ENCODE data around the gene NCR3LG1. TPM values are rescaled to one million over a fixed set of nuclear protein-coding genes. Genes with fewer than 3 reads are reported as not detected.
A peak's percentile ranks its signal among the peaks of the same experiment; 100 is the strongest.
"Not testable (repeated sequence)": the region's sequence is repeated elsewhere in the genome, so short reads cannot be mapped to it uniquely, and the experiment has no call there.

The NCR3LG1 gene
- total and polyA plus RNA-seq, 4 experiments from 2014 or later: 0.30 to 3.4 (median 3.1) TPM; not detected in 1

DNA sequence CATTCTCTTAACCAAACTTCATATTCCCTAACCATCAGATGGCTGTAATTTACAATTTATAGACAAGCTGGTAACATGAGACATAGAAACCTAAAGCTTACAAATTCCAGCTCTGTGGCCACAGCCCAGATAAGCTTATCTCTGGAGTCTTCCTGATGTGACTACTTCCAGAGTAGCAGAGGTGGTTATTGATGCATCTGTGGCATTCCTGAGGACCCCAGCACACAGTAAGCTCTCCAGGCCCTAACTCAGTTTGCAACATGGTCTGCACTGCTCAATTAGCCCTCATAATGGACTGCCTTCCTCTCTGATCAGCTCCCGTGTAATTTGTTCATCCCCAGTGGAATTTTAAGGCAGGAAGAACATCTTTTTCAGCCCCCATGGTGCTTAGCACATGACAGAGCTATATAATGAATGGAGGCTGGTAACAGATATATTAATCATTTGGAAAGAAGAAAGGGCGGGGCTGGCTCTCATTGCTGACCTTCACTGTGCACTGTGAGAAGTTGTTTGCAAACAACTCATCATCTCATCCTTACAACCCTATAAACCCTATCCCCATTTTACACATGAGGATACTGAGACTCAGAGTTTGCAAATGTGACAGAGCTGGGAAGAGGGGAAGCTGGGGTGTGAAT, 67.0 kb downstream of the NCR3LG1 start:
- Histone ChIP-seq H3K4me3 (ENCODE audit: low read length in 2 of 2) (no peak overlapping the region), H3K36me3 (ENCODE audit: insufficient read depth, low read length) (no peaks in the 10 kb centered on the region), H3K4me1 (ENCODE audit: insufficient read depth, low read length) (no peaks in the 10 kb centered on the region), H3K27me3 (ENCODE audit: insufficient read depth, low read length) (peaks cover 9% of the 10 kb centered on the region), H3K27ac (ENCODE audit: low read depth, low read length) (no peak overlapping the region), H3K9me3 (ENCODE audit: control insufficient read depth in 1 of 2, low read length in 2 of 2) (no peaks in the 10 kb centered on the region)
- no peaks in the 10 kb centered on the region for H3K36me3 Mint-ChIP-seq
- ChIA-PET CTCF (ENCODE audit: partially characterized antibody) (interaction anchor here (1.0 kb wide), 2 partner anchors 34 to 37 kb away, joined by 3 to 4 read pairs; no protein-coding TSS in a partner anchor), POLR2A (ENCODE audit: partially characterized antibody) (no interaction called here)
- H3K9me3 Mint-ChIP-seq: peaks cover 0 to 3% (median 0%) of the 10 kb centered on the region in 8 donors
- no peak overlapping the region for H3K27ac Mint-ChIP-seq
- no peak for DNase-seq
- intact Hi-C loops (cut with micrococcal nuclease): no loop called here
- peaks cover 24 to 37% of the 10 kb centered on the region in 2 donors for H3K27me3 Mint-ChIP-seq
- H3K4me1 Mint-ChIP-seq: peaks cover 0 to 1% (median 0%) of the 10 kb centered on the region in 4 donors
- no peak overlapping the region for H3K4me3 Mint-ChIP-seq

DNA sequence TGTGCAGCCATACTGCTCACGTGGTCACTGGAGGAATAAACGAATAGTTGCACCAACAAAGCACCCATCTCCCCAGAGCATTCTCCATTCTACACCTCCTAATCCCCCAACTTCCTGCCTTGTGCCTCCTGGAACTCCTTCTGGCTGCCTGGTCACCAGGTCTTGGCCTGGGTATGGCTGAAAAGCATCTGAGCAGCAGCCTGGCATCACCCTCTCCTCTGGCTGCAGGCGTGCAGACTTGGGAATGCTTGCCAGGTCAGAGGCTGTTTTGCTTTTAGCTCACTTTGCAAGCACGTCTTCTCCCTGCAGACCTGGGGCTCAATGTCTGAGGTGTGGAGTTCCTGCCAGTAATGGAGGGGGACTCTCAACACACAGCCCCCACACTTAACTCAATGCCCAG, 70.2 kb downstream of the NCR3LG1 start:
- Histone ChIP-seq H3K9me3 (ENCODE audit: control insufficient read depth in 1 of 2, low read length in 2 of 2) (no peaks in the 10 kb centered on the region), H3K27ac (ENCODE audit: low read depth, low read length) (no peak overlapping the region), H3K4me1 (ENCODE audit: insufficient read depth, low read length) (no peaks in the 10 kb centered on the region), H3K4me3 (ENCODE audit: low read length in 2 of 2) (no peak overlapping the region), H3K27me3 (ENCODE audit: insufficient read depth, low read length) (no peaks in the 10 kb centered on the region), H3K36me3 (ENCODE audit: insufficient read depth, low read length) (no peaks in the 10 kb centered on the region)
- CTCF ChIA-PET (ENCODE audit: partially characterized antibody): interaction anchor here (1.6 kb wide), 1 partner anchor 37 kb away, joined by 6 read pairs; no protein-coding TSS in a partner anchor
- H3K27ac Mint-ChIP-seq: no peak overlapping the region
- H3K4me3 Mint-ChIP-seq: no peak overlapping the region
- no peak for DNase-seq
- no peaks in the 10 kb centered on the region for H3K36me3 Mint-ChIP-seq
- H3K27me3 Mint-ChIP-seq: peaks cover 20 to 35% of the 10 kb centered on the region in 2 donors
- H3K4me1 Mint-ChIP-seq: no peaks in the 10 kb centered on the region
- POLR2A ChIA-PET (ENCODE audit: partially characterized antibody): no interaction called here
- peaks cover 0 to 3% (median 0%) of the 10 kb centered on the region in 8 donors for H3K9me3 Mint-ChIP-seq
- intact Hi-C loops (cut with micrococcal nuclease): no loop called here

DNA sequence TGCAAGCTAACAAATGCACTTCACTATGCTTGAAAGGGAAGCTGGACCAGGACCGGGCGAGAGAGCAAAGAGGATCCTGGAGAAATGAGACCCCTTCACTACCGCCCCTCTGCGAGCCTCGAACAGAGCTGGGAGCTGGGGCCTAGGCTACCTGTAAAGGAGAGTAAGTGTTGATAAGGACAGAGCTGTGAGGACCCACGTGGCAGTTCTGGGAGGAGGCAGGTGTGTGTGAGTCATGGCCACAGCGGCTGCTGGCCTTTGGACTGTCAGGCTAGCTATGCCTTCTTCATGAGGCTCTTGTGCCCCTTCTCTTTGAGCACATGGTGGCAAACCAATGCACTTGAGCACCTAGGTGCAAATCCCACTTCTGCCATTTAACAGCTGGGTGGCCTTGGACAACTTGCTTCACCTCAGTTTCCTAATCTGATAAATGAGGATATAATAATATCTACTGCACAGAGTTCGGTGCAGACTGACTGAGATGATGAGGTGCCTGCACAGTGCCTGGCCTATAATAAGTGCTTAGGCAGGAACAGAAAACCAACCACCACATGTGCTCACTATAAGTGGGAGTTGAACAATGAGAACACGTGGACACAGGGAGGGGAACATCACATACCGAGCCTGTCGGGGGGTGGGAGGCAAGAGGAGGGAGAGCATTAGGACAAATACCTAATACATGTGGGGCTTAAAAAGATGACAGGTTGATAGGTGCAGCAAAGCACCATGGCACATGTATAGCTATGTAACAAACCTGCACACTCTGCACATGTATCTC, 72.1 kb downstream of the NCR3LG1 start:
- peaks cover 14 to 19% of the 10 kb centered on the region in 2 donors for H3K27me3 Mint-ChIP-seq
- Histone ChIP-seq H3K27ac (ENCODE audit: low read depth, low read length) (no peak overlapping the region), H3K4me1 (ENCODE audit: insufficient read depth, low read length) (no peaks in the 10 kb centered on the region), H3K9me3 (ENCODE audit: control insufficient read depth in 1 of 2, low read length in 2 of 2) (no peaks in the 10 kb centered on the region), H3K36me3 (ENCODE audit: insufficient read depth, low read length) (no peaks in the 10 kb centered on the region), H3K27me3 (ENCODE audit: insufficient read depth, low read length) (no peaks in the 10 kb centered on the region), H3K4me3 (ENCODE audit: low read length in 2 of 2) (no peak overlapping the region)
- DNase-seq: no peak
- peak overlapping the region in 1 of 7 donors; percentile 9 for H3K27ac Mint-ChIP-seq
- ChIA-PET POLR2A (ENCODE audit: partially characterized antibody) (no interaction called here), CTCF (ENCODE audit: partially characterized antibody) (no interaction called here)
- H3K4me3 Mint-ChIP-seq: no peak overlapping the region
- H3K36me3 Mint-ChIP-seq: no peaks in the 10 kb centered on the region
- H3K4me1 Mint-ChIP-seq: no peaks in the 10 kb centered on the region
- intact Hi-C loops (cut with micrococcal nuclease): no loop called here
- H3K9me3 Mint-ChIP-seq: peaks cover 0 to 3% (median 0%) of the 10 kb centered on the region in 8 donors

DNA sequence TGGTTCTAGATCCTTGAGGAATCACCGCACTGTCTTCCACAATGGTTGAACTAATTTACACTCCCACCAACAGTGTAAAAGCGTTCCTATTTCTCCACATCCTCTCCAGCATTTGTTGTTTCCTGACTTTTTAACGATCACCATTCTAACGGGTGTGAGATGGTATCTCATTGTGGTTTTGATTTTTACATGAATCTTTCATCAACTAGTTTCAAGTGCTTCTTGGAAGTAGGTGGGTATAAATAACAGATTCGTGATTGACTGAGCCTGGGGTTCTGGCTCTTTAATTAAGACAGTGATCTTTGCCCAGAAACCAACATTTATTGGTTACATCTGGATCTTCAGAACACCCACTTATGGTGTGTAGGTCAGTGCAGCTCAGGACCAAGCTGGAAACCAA, 74.6 kb downstream of the NCR3LG1 start:
- POLR2A ChIA-PET (ENCODE audit: partially characterized antibody); CTCF ChIA-PET (ENCODE audit: partially characterized antibody): not testable (repeated sequence)

More for the DNA sequence above, 74.6 kb downstream of the NCR3LG1 start:
- H3K4me1 Mint-ChIP-seq; H3K36me3 ChIP-seq (ENCODE audit: insufficient read depth, low read length); H3K4me3 ChIP-seq (ENCODE audit: low read length in 2 of 2); H3K9me3 ChIP-seq (ENCODE audit: control insufficient read depth in 1 of 2, low read length in 2 of 2); DNase-seq; H3K4me1 ChIP-seq (ENCODE audit: insufficient read depth, low read length); H3K36me3 Mint-ChIP-seq; H3K27me3 ChIP-seq (ENCODE audit: insufficient read depth, low read length); intact Hi-C loops (cut with micrococcal nuclease); H3K4me3 Mint-ChIP-seq; H3K9me3 Mint-ChIP-seq; H3K27ac Mint-ChIP-seq; H3K27ac ChIP-seq (ENCODE audit: low read depth, low read length): not testable (repeated sequence)
- peaks cover 5 to 19% of the 10 kb centered on the region in 2 donors for H3K27me3 Mint-ChIP-seq

Other genes starting within 250 kb of the NCR3LG1 start
- gene PIK3C2A, start 143.8 kb upstream of the NCR3LG1 start, total RNA-seq: 10 to 100 TPM; 32.0 to 40.4 TPM
- 1 to 10 TPM; 2.4 to 7.0 TPM for gene PIK3C2A, start 143.8 kb upstream of the NCR3LG1 start, polyA plus RNA-seq
- 10 to 100 TPM; 53.2 to 57.6 TPM for gene NUCB2, start 75.1 kb upstream of the NCR3LG1 start, total RNA-seq
- gene NUCB2, start 75.1 kb upstream of the NCR3LG1 start, polyA plus RNA-seq: 100 to 1,000 TPM; 115 to 116 TPM
- not detected for gene KCNJ11, start 36.9 kb downstream of the NCR3LG1 start, total RNA-seq
- under 1 TPM in 1 of 2 donors, not detected in 1; 0.24 TPM for gene KCNJ11, start 36.9 kb downstream of the NCR3LG1 start, polyA plus RNA-seq
- not detected for gene ABCC8, start 125.0 kb downstream of the NCR3LG1 start, total RNA-seq
- gene ABCC8, start 125.0 kb downstream of the NCR3LG1 start, polyA plus RNA-seq: not detected
- not detected for gene USH1C, start 192.6 kb downstream of the NCR3LG1 start, total RNA-seq
- gene USH1C, start 192.6 kb downstream of the NCR3LG1 start, polyA plus RNA-seq: not detected
- not detected for gene OTOG, start 195.5 kb downstream of the NCR3LG1 start, total RNA-seq
- gene OTOG, start 195.5 kb downstream of the NCR3LG1 start, polyA plus RNA-seq: not detected

All from CD4-positive, alpha-beta memory T cell (primary cell).